Stimulated activated naive CD8-positive, alpha-beta T cell treated with anti-CD3 and anti-CD28 coated beads, Interleukin-15, Interleukin-2, amounts not matched to agents 100 U/mL and 50 U/mL, for 24 hours (primary cell): ENCODE results near the gene FBN1.

Source experiments
- ATAC-seq: fragments of 150-1000 bp; cut with Tn5 transposase; one replicate; pipeline ENCODE4 v1.10.0; 2021
- DNase-seq: peaks from one replicate; pipeline ENCODE4 v3.0.0; 2021

Gene FBN1

DNA sequence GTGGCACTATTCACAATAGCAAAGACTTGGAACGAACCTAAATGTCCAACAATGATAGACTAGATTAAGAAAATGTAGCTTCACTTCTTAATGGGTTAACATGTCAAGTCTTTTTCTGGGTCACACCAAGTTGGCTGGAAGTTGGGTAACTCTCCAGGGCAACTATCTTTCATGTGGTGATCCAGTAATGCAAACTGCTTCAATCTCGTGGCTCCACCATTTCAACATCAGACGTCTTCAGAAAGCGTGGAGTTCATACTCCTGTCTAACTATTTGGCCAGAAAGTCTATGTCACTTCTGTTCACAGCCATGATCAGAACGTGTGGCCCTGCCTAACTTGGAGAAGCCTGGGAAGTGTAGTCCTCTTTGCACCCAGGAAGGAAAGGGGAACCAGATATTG is 282.0 kb downstream of the FBN1 start:
- DNase-seq, result no peak
- no peak for ATAC-seq

DNA sequence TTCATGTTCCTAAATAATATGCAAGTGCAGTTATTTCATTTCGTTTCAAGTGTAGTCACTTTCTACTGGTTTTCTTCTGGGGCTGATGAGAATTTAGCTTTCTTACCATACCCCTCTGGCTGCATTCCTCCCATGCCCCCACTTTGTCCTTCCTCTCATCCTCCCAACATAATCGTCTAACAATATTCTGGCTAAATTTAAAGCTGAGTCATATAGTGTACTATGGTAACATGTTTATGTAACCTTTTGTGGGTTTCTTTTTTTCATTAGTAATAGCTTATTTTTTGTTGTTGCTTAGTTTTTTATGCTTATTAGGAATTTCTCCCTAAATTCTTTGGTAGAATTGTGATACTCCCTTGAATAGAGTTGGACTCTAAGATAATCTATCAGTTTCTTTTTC is 283.8 kb downstream of the FBN1 start:
- DNase-seq (no peak), ATAC-seq (no peak)

- DNase-seq, result no peak
- ATAC-seq, result no peak
These were observed 284.7 kb downstream of the FBN1 start for GRCh38 chr15:48360841-48361240.
